H9 (cell line): ENCODE measurements around the gene KCND2. TPM values are rescaled to one million over a fixed set of nuclear protein-coding genes. Genes with fewer than 3 reads are reported as not detected.
A peak's percentile ranks its signal among the peaks of the same experiment; 100 is the strongest.

ENCODE experiments used
- DNase-seq: peaks from one replicate; pipeline ENCODE4 v3.0.0-alpha.2; 2017
- H2AFZ ChIP-seq: one replicate; pipeline ENCODE4 v1.6.1; 2013; ENCODE audit warnings: mild to moderate bottlenecking, low read length, control low read depth, moderate library complexity
- H2AK5ac ChIP-seq: 2 replicates; pipeline ENCODE4 v1.6.1; 2013; ENCODE audit warnings: low read length, control low read depth, mixed read lengths; ENCODE audit not compliant: insufficient read length
- H2BK120ac ChIP-seq: one replicate; pipeline ENCODE4 v1.6.1; 2013; ENCODE audit warnings: low read depth, mild to moderate bottlenecking, low read length, control low read depth, inconsistent platforms; ENCODE audit not compliant: poor library complexity, severe bottlenecking
- H2BK12ac ChIP-seq: 2 replicates; pipeline ENCODE4 v1.6.1; 2013; ENCODE audit warnings: low read length, control low read depth, mixed read lengths, low read depth; ENCODE audit not compliant: insufficient read length
- H2BK15ac ChIP-seq: 2 replicates; pipeline ENCODE4 v1.6.1; 2013; ENCODE audit warnings: low read depth, low read length, control low read depth
- H2BK20ac ChIP-seq: one replicate; pipeline ENCODE4 v1.6.1; 2013; ENCODE audit warnings: low read depth, mild to moderate bottlenecking, low read length, control low read depth, inconsistent platforms; ENCODE audit not compliant: poor library complexity, severe bottlenecking
- H2BK5ac ChIP-seq: 2 replicates; pipeline ENCODE4 v1.6.1; 2013; ENCODE audit warnings: low read length, control low read depth, mixed read lengths; ENCODE audit not compliant: insufficient read length
- H3K14ac ChIP-seq: 2 replicates; pipeline ENCODE4 v1.6.1; 2013; ENCODE audit warnings: low read length, control low read depth; ENCODE audit not compliant: insufficient read depth
- H3K18ac ChIP-seq: 2 replicates; pipeline ENCODE4 v1.6.1; 2013; ENCODE audit warnings: low read depth, mild to moderate bottlenecking, mixed read lengths, low read length, control low read depth; ENCODE audit not compliant: insufficient read length
- H3K23ac ChIP-seq: 2 replicates; pipeline ENCODE4 v1.6.1; 2013; ENCODE audit warnings: low read length, control low read depth, mixed read lengths, low read depth; ENCODE audit not compliant: insufficient read length
- H3K23me2 ChIP-seq: 2 replicates; pipeline ENCODE4 v1.6.1; 2013; ENCODE audit warnings: low read depth, mild to moderate bottlenecking, mixed read lengths, low read length, control low read depth; ENCODE audit not compliant: insufficient read length, poor library complexity, severe bottlenecking
- H3K27ac ChIP-seq: 2 replicates; pipeline ENCODE4 v1.5.1; 2013; ENCODE audit warnings: low read length, control low read depth, mixed read lengths, low read depth; ENCODE audit not compliant: insufficient read length
- H3K27me3 ChIP-seq: 2 replicates; pipeline ENCODE4 v1.6.1; 2013; ENCODE audit warnings: low read length, control low read depth, inconsistent platforms; ENCODE audit not compliant: insufficient read depth
- H3K4ac ChIP-seq: 2 replicates; pipeline ENCODE4 v1.6.1; 2013; ENCODE audit warnings: low read depth, mild to moderate bottlenecking, control low read depth, inconsistent platforms, low read length, moderate library complexity
- H3K4me1 ChIP-seq: 2 replicates; pipeline ENCODE4 v1.6.1; 2013; ENCODE audit warnings: low read length, control low read depth, inconsistent platforms; ENCODE audit not compliant: insufficient read depth
- H3K4me2 ChIP-seq: 2 replicates; pipeline ENCODE4 v1.6.1; 2013; ENCODE audit warnings: low read length, control low read depth, mixed read lengths; ENCODE audit not compliant: insufficient read length, insufficient read depth
- H3K56ac ChIP-seq: 2 replicates; pipeline ENCODE4 v1.6.1; 2013; ENCODE audit warnings: low read depth, mild to moderate bottlenecking, mixed read lengths, low read length, control low read depth; ENCODE audit not compliant: insufficient read length
- H3K79me1 ChIP-seq: 2 replicates; pipeline ENCODE4 v1.6.1; 2013; ENCODE audit warnings: low read depth, mild to moderate bottlenecking, moderate library complexity, low read length, control low read depth, inconsistent platforms; ENCODE audit not compliant: insufficient read depth, poor library complexity, severe bottlenecking
- H3K79me2 ChIP-seq: 2 replicates; pipeline ENCODE4 v1.6.1; 2013; ENCODE audit warnings: low read length, control low read depth, inconsistent platforms; ENCODE audit not compliant: insufficient read depth
- H3K9ac ChIP-seq: 2 replicates; pipeline ENCODE4 v1.6.1; 2013; ENCODE audit warnings: low read length, control low read depth, mixed read lengths; ENCODE audit not compliant: insufficient read length; ENCODE audit errors: extremely low read depth
- H3K9me3 ChIP-seq: one replicate; pipeline ENCODE4 v1.6.1; 2013; ENCODE audit warnings: low read depth, low read length, inconsistent platforms; ENCODE audit not compliant: control insufficient read depth
- H3T11ph ChIP-seq: one replicate; pipeline ENCODE4 v1.6.1; 2013; ENCODE audit warnings: mild to moderate bottlenecking, low read length, control low read depth, inconsistent platforms
- H4K20me1 ChIP-seq: one replicate; pipeline ENCODE4 v1.6.1; 2013; ENCODE audit not compliant: control insufficient read depth, insufficient read length, insufficient read depth
- H4K5ac ChIP-seq: 2 replicates; pipeline ENCODE4 v1.6.1; 2013; ENCODE audit warnings: low read depth, mild to moderate bottlenecking, mixed read lengths, low read length, control low read depth; ENCODE audit not compliant: insufficient read length
- H4K8ac ChIP-seq: replicated peaks from 2 replicates; pipeline ENCODE4 v1.6.1; 2013; ENCODE audit warnings: low read length, control low read depth, mixed read lengths, low read depth; ENCODE audit not compliant: insufficient read length
- H4K91ac ChIP-seq: 2 replicates; pipeline ENCODE4 v1.6.1; 2013; ENCODE audit warnings: low read depth, mild to moderate bottlenecking, moderate library complexity, mixed read lengths, low read length, control low read depth; ENCODE audit not compliant: insufficient read length
- H3K27ac Mint-ChIP-seq, 3 experiments: 2 replicates in 2 of 3; 3 replicates in 1 of 3; pipeline ENCODE4 v1.8.0; 2020 to 2021; ENCODE audit warnings: mixed read lengths in 3 of 3, mild to moderate bottlenecking in 1 of 3, moderate library complexity in 1 of 3
- H3K27me3 Mint-ChIP-seq: 2 replicates; pipeline ENCODE4 v1.8.0; 2021; ENCODE audit warnings: low read depth, mild to moderate bottlenecking, moderate library complexity, mixed read lengths
- H3K36me3 Mint-ChIP-seq, 3 experiments: 2 replicates in 2 of 3; 3 replicates in 1 of 3; pipeline ENCODE4 v1.8.0; 2020 to 2021; ENCODE audit warnings: low read depth in 3 of 3, mixed read lengths in 3 of 3; ENCODE audit not compliant: insufficient read depth in 1 of 3
- H3K4me1 Mint-ChIP-seq, 2 experiments: 2 replicates each; pipeline ENCODE4 v1.8.0; 2020; ENCODE audit warnings: mixed read lengths in 2 of 2
- H3K4me3 Mint-ChIP-seq, 2 experiments: 2 replicates in 1 of 2; 3 replicates in 1 of 2; pipeline ENCODE4 v1.8.0; 2020 to 2021; ENCODE audit warnings: mild to moderate bottlenecking in 2 of 2, mixed read lengths in 2 of 2, moderate library complexity in 1 of 2
- H3K9me3 Mint-ChIP-seq, 2 experiments: 2 replicates in 1 of 2; 3 replicates in 1 of 2; pipeline ENCODE4 v1.8.0; 2020; ENCODE audit warnings: mild to moderate bottlenecking in 2 of 2, mixed read lengths in 2 of 2, moderate library complexity in 1 of 2
- CTCF ChIP-seq: fragments of 200-600 bp; sonication (generic); conservative IDR thresholded peaks from 3 replicates; pipeline ENCODE4 v1.8.0; 2021; ENCODE audit warnings: antibody characterized with exemption, mild to moderate bottlenecking
- total RNA-seq: library from RNA; stranded (reverse); gene quantifications from 2 replicates; pipeline ENCODE4 v1.2.1, GENCODE V29; 2021

The KCND2 gene
- total RNA-seq, 1 experiment from 2014 or later: 6.4 TPM

DNA sequence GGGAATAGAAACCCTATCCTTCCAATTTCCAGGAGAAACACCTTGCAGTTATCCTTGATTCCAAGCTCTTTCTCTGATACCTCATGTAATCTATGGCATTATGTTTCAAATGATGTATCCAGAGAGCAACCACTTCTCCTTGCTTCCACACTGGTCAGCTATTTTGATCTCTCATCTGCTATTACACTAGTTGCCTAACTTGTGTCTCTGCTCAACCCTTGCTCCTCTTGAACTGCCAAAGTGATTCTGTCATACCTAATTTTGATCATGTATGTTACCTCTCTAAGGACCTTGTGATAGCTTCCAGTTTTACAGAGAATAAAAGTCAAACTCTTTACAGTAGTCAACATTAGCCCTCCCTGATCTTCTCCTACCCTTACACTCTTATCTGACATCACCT, 90.4 kb downstream of the KCND2 start:
- Histone ChIP-seq H4K91ac (no peak overlapping the region), H3K4ac (no peak overlapping the region), H3K4me1 (no peaks in the 10 kb centered on the region; the same call in 1 of the 2 replicates), H3K27me3 (no peaks in the 10 kb centered on the region), H2BK12ac (no peak overlapping the region), H4K5ac (no peak overlapping the region), H4K8ac (no peak overlapping the region), H3K9ac (no peak overlapping the region), H2BK120ac (no peak overlapping the region), H2AK5ac (no peak overlapping the region), H3K23ac (no peak overlapping the region), H2BK5ac (no peak overlapping the region), H3K79me1 (no peaks in the 10 kb centered on the region), H2BK15ac (no peak overlapping the region), H2AFZ (no peak overlapping the region), H3K18ac (no peak overlapping the region), H3K14ac (no peak overlapping the region), H3K79me2 (no peaks in the 10 kb centered on the region), H3K56ac (no peak overlapping the region), H4K20me1 (no peaks in the 10 kb centered on the region), H3K27ac (no peak overlapping the region), H3K23me2 (no peaks in the 10 kb centered on the region), H3T11ph (no peak overlapping the region), H2BK20ac (no peak overlapping the region), H3K9me3 (no peaks in the 10 kb centered on the region), H3K4me2 (no peak overlapping the region)
- Mint-ChIP-seq H3K4me1 (peaks cover 0 to 4% of the 10 kb centered on the region in 2 experiments; a peak in 3 of 4 replicates), H3K27ac (0 out of 7 replicates have a peak overlapping the region, but pooled peaks of 1 of the 3 experiments have one; percentile 4), H3K4me3 (no peak overlapping the region), H3K27me3 (no peaks in the 10 kb centered on the region), H3K9me3 (no peaks in the 10 kb centered on the region), H3K36me3 (no peaks in the 10 kb centered on the region)
- no peak for TF ChIP-seq CTCF
- no peak for DNase-seq
